LNCAP (cell line): ENCODE measurements around the gene S100G.

ENCODE experiments used
- CTCF ChIP-seq: fragments of 450-650 bp; IDR thresholded peaks from 2 replicates; pipeline ENCODE4 v1.5.1; 2017; ENCODE audit warnings: mild to moderate bottlenecking

The S100G gene

DNA sequence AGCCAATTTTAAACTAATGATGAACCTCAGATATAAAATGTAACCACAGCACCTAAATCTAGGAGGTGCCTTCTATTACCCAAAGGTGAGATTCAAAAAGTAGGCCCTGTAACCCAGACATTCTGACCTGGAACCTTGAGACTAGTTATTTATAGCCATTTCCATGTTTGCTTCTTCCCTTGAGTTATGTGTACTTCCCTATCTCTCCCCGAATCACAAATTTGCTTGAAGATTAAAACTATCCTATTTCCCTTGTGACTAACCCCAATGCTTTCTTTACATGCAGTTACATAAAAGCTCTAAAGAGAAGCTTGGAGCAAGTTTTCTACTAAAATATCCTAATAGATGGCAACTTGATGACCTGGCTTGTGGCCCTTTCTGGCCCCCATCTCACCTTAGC is 32.6 kb upstream of the S100G start:
- TF ChIP-seq CTCF, result no peak

DNA sequence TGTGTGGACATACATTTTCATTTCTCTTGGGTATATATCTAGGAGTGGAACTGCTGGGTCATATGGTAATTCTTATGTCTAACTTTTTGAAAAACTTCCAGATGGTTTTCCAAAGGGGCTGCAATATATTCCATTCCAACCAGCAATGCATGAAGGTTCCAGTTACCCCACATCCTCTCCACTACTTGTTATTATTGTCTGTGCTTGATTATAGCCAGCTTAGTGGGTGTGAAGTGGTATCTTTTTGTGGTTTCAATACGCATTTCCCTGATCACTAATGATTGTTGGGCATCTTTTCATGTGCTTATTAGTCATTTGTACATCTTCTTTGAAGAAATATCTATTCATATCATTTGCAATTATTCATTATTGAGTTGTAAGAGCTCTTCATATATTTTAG is 31.5 kb upstream of the S100G start:
- no peak for TF ChIP-seq CTCF

GRCh38 chrX:16619024-16619423 is 30.9 kb upstream of the S100G start:
- no peak for TF ChIP-seq CTCF

DNA sequence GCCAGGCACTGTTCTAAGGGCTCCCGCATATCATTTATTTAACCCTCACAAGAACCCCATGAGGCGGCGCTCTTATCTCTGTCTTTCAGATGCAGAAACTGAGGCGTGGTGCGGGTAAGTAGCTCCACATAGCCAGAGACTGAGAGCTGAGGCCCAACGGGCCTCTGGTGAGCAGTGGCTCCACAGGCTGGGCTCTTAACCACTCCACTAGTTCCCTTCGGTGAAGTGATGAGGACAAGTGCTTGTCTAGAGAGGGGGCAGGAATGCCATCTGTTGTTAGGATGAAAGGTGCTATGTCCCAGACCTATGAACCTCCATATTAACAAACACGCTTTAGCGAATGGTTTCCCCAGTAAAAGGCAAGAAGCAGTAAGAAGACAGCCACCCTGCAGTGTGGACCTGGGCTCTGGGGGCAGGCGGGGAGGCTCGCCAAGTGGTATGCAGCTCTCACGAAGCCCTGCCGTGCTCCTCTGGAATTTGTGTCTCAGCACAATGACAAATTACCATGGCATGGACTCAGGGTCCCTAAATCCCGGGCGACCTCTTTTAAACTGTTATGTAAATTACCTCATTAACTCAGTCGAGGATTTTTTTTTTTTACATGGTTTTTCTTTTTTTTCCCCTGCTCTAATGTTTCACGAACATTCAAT is 20.9 kb upstream of the S100G start:
- TF ChIP-seq CTCF, result no peak

GRCh38 chrX:16629909-16630308 is 20.0 kb upstream of the S100G start:
- no peak for TF ChIP-seq CTCF

DNA sequence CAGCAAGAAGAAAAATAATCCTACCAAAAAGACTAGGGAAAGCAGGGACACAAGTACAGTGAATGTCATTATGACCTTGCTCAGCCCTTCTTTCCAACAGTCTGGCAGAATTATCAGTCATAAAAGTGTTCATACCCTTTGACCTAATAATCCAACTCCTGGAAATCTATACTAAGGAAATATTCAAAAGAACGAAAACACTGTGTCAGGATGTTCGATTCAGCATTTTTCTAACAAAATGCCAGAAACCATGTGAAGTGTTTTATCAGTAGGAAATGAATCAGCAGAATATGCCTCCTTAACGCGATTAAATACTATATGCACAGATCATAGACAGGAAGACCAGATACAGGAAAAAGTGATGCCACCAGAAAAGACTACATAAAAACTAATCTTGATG is 16.2 kb upstream of the S100G start:
- TF ChIP-seq CTCF, result no peak

GRCh38 chrX:16635040-16635439 is 14.9 kb upstream of the S100G start:
- no peak for TF ChIP-seq CTCF

GRCh38 chrX:16635596-16635995 is 14.4 kb upstream of the S100G start:
- TF ChIP-seq CTCF, result no peak
